Measurements from ENCODE around the gene NECTIN1. TPM values are rescaled to one million over a fixed set of nuclear protein-coding genes. Genes with fewer than 3 reads are reported as not detected.

The NECTIN1 gene
- total RNA-seq, 2 donors from 2014 or later, result 4.0 to 4.4 TPM

GRCh38 chr11:119696378-119697222 lies 32.4 kb downstream of the NECTIN1 start:
- TF ChIP-seq CTCF (IDR thresholded peaks at IDR 0.05), result no peak
- no peak for DNase-seq (ENCODE audit: low spot score)
- Histone ChIP-seq H3K4me3 (no peak overlapping the region), H3K27me3 (no peaks in the 10 kb centered on the region), H3K36me3 (no peaks in the 10 kb centered on the region), H3K4me1 (peaks cover 0 to 25% of the 10 kb centered on the region in 2 donors), H3K9me3 (no peaks in the 10 kb centered on the region), H3K27ac (no peak overlapping the region)

GRCh38 chr11:119694334-119694733 lies 34.7 kb downstream of the NECTIN1 start:
- Histone ChIP-seq H3K4me3 (no peak overlapping the region), H3K27me3 (no peaks in the 10 kb centered on the region), H3K36me3 (no peaks in the 10 kb centered on the region), H3K9me3 (no peaks in the 10 kb centered on the region), H3K27ac (no peak overlapping the region), H3K4me1 (peaks cover 0 to 14% of the 10 kb centered on the region in 2 donors)
- no peak for DNase-seq (ENCODE audit: low spot score)
- TF ChIP-seq CTCF (IDR thresholded peaks at IDR 0.05), result no peak

- Histone ChIP-seq H3K36me3 (no peaks in the 10 kb centered on the region), H3K4me3 (no peak overlapping the region), H3K27ac (no peak overlapping the region), H3K27me3 (no peaks in the 10 kb centered on the region), H3K4me1 (peaks cover 0 to 4% of the 10 kb centered on the region in 2 donors), H3K9me3 (no peaks in the 10 kb centered on the region)
- DNase-seq (ENCODE audit: low spot score), result no peak
- TF ChIP-seq CTCF (IDR thresholded peaks at IDR 0.05), result no peak
Observed at GRCh38 chr11:119693253-119693815, 35.7 kb downstream of the NECTIN1 start.

- DNase-seq (ENCODE audit: low spot score), result no peak
- H3K4me3 ChIP-seq, result no peak overlapping the region
- no peaks in the 10 kb centered on the region for H3K4me1 ChIP-seq
- H3K27ac ChIP-seq, result no peak overlapping the region
- no peak for TF ChIP-seq CTCF (IDR thresholded peaks at IDR 0.05)
- no peaks in the 10 kb centered on the region for H3K9me3 ChIP-seq
- H3K36me3 ChIP-seq, result no peaks in the 10 kb centered on the region
- no peaks in the 10 kb centered on the region for H3K27me3 ChIP-seq
Observed at GRCh38 chr11:119692540-119692820, 36.5 kb downstream of the NECTIN1 start.

GRCh38 chr11:119691701-119692539 lies 37.1 kb downstream of the NECTIN1 start:
- DNase-seq (ENCODE audit: low spot score), result no peak

More at GRCh38 chr11:119691701-119692539, 37.1 kb downstream of the NECTIN1 start:
- Histone ChIP-seq H3K4me3 (no peak overlapping the region), H3K4me1 (no peaks in the 10 kb centered on the region), H3K27me3 (no peaks in the 10 kb centered on the region), H3K27ac (no peak overlapping the region), H3K36me3 (no peaks in the 10 kb centered on the region), H3K9me3 (no peaks in the 10 kb centered on the region)
- no peak for TF ChIP-seq CTCF (IDR thresholded peaks at IDR 0.05)

All from right atrium auricular region (tissue), 2 donors.